NCI-H82 (cell line): ENCODE results near the gene LTBP1.

ENCODE experiments used
- DNase-seq: peaks from one replicate; lab custom pipeline; 2025; lab: John Stamatoyannopoulos, UW

The LTBP1 gene

DNA sequence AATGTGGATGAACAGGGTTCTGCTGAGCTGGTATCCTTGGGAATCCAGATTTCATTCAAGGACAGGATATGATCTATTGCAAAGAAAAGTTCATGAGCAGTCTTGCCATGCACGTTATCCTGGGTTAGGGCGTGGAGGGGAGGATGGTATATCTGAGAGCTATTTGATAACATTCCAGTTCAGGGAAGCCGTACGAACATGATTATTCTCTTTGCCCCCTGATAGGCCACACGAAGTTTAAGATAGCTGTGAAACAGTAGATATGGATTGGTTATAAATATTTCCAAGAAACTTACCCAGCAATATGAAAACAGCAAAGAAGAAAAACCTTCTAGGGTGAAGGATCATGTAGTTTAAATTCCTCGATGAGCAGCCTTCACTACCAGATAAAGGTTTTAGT is 171.9 kb downstream of the LTBP1 start:
- DNase-seq = no peak

DNA sequence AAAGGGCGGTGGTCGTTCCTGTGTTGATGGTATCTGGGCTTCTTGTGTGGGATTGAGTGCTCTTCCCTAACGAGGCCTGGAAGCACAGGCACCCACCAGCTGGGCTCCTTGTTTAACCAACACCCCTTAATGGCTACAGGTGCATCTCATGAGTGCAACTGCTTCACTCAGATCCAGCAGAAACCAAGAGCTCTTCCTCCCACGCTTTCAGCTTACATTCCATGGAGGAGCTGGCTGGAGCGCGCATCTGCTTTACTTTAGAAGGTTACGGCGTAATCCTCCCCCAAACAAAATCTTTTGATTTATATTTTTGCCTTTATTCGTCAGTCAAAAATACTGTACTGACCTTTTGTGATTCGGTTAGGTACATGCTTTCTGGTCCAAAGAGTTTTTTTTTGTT is 174.7 kb downstream of the LTBP1 start:
- no peak for DNase-seq

DNA sequence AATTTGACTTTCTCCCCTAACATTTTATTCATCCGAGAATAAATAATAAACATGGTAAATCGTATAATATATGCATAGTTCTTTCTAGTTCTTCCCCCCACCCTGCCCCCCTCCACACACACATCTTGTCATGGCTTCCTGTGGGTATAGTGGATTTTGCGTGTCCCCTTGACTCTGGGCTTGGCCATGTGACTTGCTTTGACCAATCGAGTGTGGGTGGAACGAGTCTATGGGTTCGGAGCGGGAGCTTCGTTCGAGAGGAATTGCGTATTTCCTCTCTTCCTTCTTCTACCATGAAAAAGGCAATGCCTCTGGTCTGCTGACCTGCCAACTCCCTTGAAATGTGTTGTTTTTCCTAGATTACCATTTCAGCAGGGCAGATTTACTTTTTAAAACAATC is 175.2 kb downstream of the LTBP1 start:
- no peak for DNase-seq

GRCh38 chr2:33122726-33123125 is 176.0 kb downstream of the LTBP1 start:
- DNase-seq = no peak

- DNase-seq = no peak
Observed at GRCh38 chr2:33123216-33123615, 176.5 kb downstream of the LTBP1 start.

DNA sequence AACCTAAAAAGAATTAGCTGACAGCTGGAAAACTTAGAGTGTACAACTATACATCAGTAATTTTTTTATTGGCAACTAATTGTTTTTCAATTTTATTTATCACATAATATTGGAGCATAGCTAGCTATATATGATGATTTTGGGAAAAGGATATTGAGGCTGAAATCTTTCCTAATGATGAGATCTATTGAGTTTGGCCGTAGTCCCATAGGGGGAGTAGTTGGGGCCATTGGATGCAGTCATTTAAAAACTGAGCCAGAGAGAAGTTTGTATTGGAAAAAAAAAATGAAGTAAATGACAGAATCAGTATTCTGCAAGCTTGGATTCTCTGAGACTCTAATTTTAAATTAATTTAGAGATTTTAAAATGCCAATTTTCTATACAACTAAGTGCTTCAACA is 179.8 kb downstream of the LTBP1 start:
- no peak for DNase-seq

- DNase-seq = no peak
Observed at GRCh38 chr2:33126958-33127357, 180.2 kb downstream of the LTBP1 start.

DNA sequence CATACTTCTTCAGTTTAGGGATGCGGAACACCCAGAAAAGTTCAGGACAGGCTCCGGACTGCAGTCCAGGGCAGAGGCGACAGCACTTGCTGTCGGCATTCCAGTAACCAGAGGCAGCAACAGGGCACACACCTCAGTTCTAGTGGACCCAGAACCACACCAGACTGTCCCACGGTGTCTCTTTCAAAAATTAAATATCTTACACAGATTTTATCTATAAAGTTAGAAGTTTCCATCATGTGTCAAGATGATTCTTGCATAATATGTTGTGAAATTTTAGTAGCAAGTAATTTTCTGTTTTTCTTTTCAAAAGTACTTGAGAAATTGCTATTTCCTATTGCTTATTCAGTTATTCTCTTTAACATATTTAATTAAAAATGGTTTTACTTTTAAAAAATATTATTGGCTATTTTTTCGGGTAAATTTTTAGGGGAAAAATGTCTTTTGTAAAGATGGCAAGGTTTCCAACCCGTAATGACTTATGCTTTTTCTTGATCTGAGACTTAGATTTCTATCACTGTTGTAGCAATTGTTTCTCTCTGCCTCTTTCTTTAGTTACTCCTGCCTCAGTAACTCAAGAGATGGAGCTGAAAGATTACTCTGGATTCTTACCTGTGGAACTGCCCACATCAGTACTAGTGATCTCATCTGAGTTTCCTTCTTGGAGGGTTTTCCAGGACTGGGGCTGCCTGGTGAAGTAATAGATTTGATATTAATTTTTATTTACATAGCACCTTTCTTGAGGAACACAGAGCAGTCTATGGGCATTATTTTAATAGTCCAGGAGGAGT is 182.7 kb downstream of the LTBP1 start:
- no peak for DNase-seq

DNA sequence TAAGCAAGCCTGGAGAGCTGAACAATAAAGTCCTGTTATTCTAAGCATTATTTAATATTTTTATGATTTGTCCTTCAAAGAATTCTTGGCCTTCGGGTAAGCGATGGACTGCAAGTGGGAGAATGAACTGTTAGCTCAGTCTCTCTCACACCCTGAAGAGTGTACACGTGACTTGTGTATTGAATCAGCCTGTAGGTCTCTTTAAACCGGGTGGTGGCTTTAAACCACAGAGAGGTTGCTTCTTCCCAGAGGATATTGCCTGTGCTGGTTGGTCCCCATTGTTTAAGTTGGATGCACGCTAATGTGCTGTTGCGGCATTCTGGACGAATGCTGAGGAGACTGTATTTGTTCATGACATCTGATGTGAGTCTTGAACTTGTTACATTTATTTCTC is 183.3 kb downstream of the LTBP1 start:
- no peak for DNase-seq

- no peak for DNase-seq
Observed at GRCh38 chr2:33130544-33130943, 183.8 kb downstream of the LTBP1 start.

- no peak for DNase-seq
Observed at GRCh38 chr2:33131111-33131510, 184.4 kb downstream of the LTBP1 start.

DNA sequence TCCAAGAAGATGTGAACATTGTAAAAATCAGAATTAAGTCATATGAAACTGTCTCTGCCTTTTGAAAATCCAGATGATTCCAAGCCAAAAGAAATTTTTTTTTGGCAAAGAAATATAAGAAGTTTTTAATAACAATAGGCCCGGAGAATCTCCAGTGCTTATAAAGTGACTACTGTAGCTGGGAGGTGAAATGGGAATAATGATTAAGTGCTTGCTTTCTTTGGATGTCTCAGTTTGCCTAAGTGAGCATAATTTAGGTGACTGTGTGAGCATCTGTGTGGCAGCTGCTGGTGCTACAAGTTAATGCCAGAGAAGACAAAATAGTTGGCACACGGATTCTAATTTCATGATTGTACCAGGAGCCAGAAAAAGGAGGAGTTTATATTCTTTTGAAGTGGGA is 185.0 kb downstream of the LTBP1 start:
- DNase-seq = no peak

DNA sequence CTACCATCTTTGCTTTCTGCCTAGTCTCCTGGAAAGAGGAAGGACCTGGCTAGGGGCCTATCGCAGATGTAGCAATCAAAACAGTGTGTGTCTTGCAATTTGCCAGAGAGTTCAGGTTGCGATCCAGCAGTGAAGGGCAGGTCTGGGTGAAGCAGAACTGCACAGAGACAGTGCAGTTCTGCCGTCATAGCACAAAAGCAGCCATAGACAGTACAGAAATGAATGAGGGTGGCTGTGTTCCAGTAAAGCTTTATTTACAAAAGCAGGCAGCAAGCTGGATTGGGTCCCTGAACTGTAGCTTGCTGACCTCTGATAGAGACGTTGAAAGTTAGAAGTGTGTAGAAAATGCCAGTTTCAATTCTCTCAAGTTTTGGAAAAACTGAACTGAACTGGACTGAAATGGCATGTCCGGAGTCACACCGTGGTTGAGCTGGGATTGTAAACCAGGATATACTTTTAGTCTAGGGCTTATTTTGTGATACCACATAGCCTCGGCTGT is 186.8 kb downstream of the LTBP1 start:
- no peak for DNase-seq

DNA sequence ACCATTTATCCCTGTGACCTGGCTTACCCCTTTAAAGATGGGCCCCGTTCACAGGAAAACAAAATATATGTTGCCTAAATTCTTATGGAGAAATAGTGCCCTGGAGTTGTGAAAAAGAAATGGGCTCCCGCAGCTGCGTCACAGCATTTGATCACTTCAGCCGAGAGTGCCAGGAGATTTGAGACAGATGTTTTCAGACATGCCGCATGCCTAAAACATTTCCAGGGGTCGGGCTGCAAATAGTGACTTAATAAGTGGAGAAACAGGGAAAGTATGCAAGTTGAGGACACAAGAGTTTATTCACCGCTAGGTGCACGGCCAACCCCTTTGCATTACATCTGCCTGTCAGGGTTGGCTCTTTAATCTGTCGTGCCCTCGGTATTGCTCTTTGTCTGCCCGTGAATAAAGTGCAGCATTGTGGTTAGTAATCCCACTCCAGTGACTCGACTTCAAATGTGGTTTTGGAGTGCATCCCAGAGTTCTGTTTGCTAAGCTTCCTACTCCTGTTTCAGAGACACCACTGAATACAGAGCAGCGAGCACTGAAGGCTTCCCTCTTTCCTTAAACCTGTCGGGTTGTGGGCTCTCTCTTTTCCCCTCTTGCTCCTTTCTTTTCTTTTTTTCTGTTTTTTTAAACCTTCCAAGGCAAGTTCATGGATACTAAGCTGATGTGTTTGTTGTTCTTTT is 187.5 kb downstream of the LTBP1 start:
- DNase-seq = peak; percentile 10

GRCh38 chr2:33134791-33135560 is 188.2 kb downstream of the LTBP1 start:
- no peak for DNase-seq

GRCh38 chr2:33135645-33136044 is 188.9 kb downstream of the LTBP1 start:
- DNase-seq = no peak

DNA sequence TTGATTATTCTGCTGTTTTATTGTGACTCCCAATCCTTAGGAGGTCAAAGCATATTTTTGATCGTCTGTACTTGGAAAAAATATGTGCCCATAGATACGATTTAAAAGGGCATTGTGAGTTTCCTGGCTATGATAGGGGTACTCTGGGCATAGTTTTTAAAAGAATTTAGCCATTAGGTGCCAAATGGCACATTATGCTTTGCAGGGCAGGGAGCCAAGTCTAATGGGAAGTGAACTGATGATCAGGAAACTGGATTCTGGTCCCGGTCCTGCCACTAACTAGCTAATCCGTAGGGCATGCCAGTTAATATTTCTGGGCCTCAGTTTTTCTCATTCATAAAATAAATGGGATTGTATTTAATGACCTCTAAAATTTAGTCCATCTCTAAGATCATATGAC is 189.3 kb downstream of the LTBP1 start:
- no peak for DNase-seq

DNA sequence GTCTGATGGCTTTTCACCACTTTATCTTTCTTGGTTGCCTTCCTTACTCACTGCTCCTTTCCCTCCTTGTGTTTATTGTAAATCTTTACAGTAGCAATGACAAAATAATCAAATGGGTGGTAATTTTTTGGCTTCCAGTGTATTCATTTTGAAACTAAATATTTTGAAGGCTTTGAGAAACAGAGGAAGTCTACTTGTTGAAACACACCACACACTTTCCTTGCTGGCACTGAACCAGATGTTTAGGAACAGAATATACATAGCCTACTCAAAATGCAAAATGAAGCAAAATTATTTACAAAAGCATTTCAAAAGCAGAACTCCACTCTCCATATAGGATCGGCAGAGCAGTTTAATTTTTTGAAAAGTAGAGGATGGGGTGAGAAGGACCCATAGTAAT is 189.8 kb downstream of the LTBP1 start:
- no peak for DNase-seq

- no peak for DNase-seq
Observed at GRCh38 chr2:33137331-33137730, 190.6 kb downstream of the LTBP1 start.

DNA sequence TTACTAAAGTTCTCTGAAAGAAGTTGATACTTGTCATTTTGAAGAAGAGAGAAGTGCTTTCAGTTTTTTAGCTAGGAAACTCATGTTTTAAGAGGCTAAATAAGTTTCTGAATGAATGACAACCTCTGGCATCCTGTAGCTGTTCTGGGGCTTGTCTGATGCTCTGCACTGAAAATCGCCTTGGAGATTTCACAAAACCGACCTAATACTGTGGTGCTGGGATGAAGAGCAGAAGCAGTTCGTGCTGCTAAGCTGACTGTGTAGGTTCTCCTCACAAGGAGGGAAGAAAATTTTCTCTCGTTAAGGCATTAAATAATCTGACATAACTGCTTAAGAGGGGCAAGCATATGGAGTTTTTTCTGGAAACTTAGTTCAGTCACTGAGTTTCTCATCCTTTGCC is 193.2 kb downstream of the LTBP1 start:
- DNase-seq = no peak

- DNase-seq = no peak
Observed at GRCh38 chr2:33141476-33141875, 194.7 kb downstream of the LTBP1 start.

- no peak for DNase-seq
Observed at GRCh38 chr2:33142810-33143209, 196.1 kb downstream of the LTBP1 start.

DNA sequence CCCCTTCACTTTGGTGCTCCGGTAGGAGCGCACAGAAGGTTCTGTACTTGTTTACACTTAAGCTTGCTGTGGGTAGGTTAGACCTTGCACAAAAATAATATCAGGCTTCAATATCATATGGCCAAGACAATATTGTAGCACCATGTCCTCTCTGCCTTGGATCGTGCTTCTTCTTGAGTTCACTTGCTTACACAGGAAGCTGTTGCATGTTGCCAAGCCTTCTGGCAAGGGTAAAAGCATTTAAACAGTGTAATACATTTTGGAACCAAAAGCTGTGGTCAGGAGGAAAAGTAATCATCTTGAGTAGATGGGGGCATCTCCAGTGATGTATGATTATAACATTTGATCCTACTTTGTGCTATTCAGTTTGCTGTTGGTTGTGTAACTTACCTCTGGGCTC is 197.5 kb downstream of the LTBP1 start:
- DNase-seq = no peak
